ENCODE data around the gene ABCC9. TPM values are rescaled to one million over a fixed set of nuclear protein-coding genes. Genes with fewer than 3 reads are reported as not detected.
A peak's percentile ranks its signal among the peaks of the same experiment; 100 is the strongest.

The ABCC9 gene
- total RNA-seq = 104 TPM
- 10 to 100 TPM; 34.4 to 73.8 (median 59.7) TPM for polyA plus RNA-seq (ENCODE audit: insufficient read depth in 1 of 8, insufficient read length in 8 of 8, low replicate concordance in 1 of 8)
- long read RNA-seq, donor 1 = 0 reads
- long read RNA-seq, donor 2 = 0 reads
- long read RNA-seq, donor 3, partial matches to known transcripts = 0 of 5 reads
- long read RNA-seq, donor 3, other reads (novel, unspliced or antisense) = 0 of 5 reads
- long read RNA-seq, donor 4 = 0 reads
- long read RNA-seq, donor 5, partial matches to known transcripts = 7 of 7 reads
- long read RNA-seq, donor 5, other reads (novel, unspliced or antisense) = 0 of 7 reads
- long read RNA-seq, donor 6, partial matches to known transcripts = 0 of 1 reads
- long read RNA-seq, donor 6, other reads (novel, unspliced or antisense) = 0 of 1 reads
- long read RNA-seq, donor 7, partial matches to known transcripts = 0 of 1 reads
- long read RNA-seq, donor 7, other reads (novel, unspliced or antisense) = 0 of 1 reads
- long read RNA-seq, donor 8 = 0 reads
- long read RNA-seq, donor 9, partial matches to known transcripts = 0 of 1 reads
- long read RNA-seq, donor 9, other reads (novel, unspliced or antisense) = 0 of 1 reads
- long read RNA-seq, donor 10, partial matches to known transcripts = 0 of 3 reads
- long read RNA-seq, donor 10, other reads (novel, unspliced or antisense) = 0 of 3 reads
- long read RNA-seq, donor 11 = 0 reads

GRCh38 chr12:21940549-21941505 is at the start of gene ABCC9:
ABCC9 (minus strand) TSS chr12:21941426; CDS start chr12:21936674, 4,752 bp downstream.
- H3K27ac ChIP-seq (ENCODE audit: low read length) = peak within 1 kb of the TSS; percentile 95
- H3K27me3 ChIP-seq (ENCODE audit: control insufficient read depth, insufficient read depth, low read length) = peaks cover 15% of the 10 kb centered on the region
- peak within 1 kb of the TSS; percentile 60 for H3K4me3 ChIP-seq (ENCODE audit: low read length)
- H3K36me3 ChIP-seq (ENCODE audit: control insufficient read depth, insufficient read depth, low read length) = no peaks in the 10 kb centered on the region
- WGBS (ENCODE audit: insufficient coverage) = under 1% methylated on average over 17 of the region's 42 CpGs
- H3K4me1 ChIP-seq (ENCODE audit: control insufficient read depth, insufficient read depth, low read length) = peaks cover 2% of the 10 kb centered on the region
- H3K9me3 ChIP-seq (replicated peaks; ENCODE audit: control insufficient read depth, low read depth, low read length) = peaks cover under 1% of the 10 kb centered on the region
- DNase-seq = peak; percentile 91

- Histone ChIP-seq H3K27me3 (ENCODE audit: control insufficient read depth, insufficient read depth, low read length) (no peaks in the 10 kb centered on the region), H3K27ac (ENCODE audit: low read length) (no peak overlapping the region), H3K4me3 (ENCODE audit: low read length) (no peak overlapping the region), H3K4me1 (ENCODE audit: control insufficient read depth, insufficient read depth, low read length) (no peaks in the 10 kb centered on the region), H3K9me3 (replicated peaks; ENCODE audit: control insufficient read depth, low read depth, low read length) (no peaks in the 10 kb centered on the region), H3K36me3 (ENCODE audit: control insufficient read depth, insufficient read depth, low read length) (no peaks in the 10 kb centered on the region)
- peak; percentile 64 for DNase-seq
- WGBS (ENCODE audit: insufficient coverage) = no CpG with 5 or more reads among the region's 5 CpGs
Observed at GRCh38 chr12:21989819-21990412, 48.7 kb upstream of the ABCC9 start.

GRCh38 chr12:21988619-21989018 is 47.4 kb upstream of the ABCC9 start:
- DNase-seq = no peak
- H3K4me3 ChIP-seq (ENCODE audit: low read length) = no peak overlapping the region
- WGBS (ENCODE audit: insufficient coverage) = no CpG with 5 or more reads among the region's 1 CpG
- no peaks in the 10 kb centered on the region for H3K9me3 ChIP-seq (replicated peaks; ENCODE audit: control insufficient read depth, low read depth, low read length)
- no peaks in the 10 kb centered on the region for H3K36me3 ChIP-seq (ENCODE audit: control insufficient read depth, insufficient read depth, low read length)
- no peaks in the 10 kb centered on the region for H3K27me3 ChIP-seq (ENCODE audit: control insufficient read depth, insufficient read depth, low read length)
- no peaks in the 10 kb centered on the region for H3K4me1 ChIP-seq (ENCODE audit: control insufficient read depth, insufficient read depth, low read length)
- H3K27ac ChIP-seq (ENCODE audit: low read length) = no peak overlapping the region

- Histone ChIP-seq H3K36me3 (ENCODE audit: control insufficient read depth, insufficient read depth, low read length) (no peaks in the 10 kb centered on the region), H3K9me3 (replicated peaks; ENCODE audit: control insufficient read depth, low read depth, low read length) (no peaks in the 10 kb centered on the region), H3K27me3 (ENCODE audit: control insufficient read depth, insufficient read depth, low read length) (no peaks in the 10 kb centered on the region), H3K4me3 (ENCODE audit: low read length) (no peak overlapping the region), H3K27ac (ENCODE audit: low read length) (no peak overlapping the region), H3K4me1 (ENCODE audit: control insufficient read depth, insufficient read depth, low read length) (no peaks in the 10 kb centered on the region)
- no peak for DNase-seq
- 88% methylated on average over 5 of the region's 6 CpGs for WGBS (ENCODE audit: insufficient coverage)
Observed at GRCh38 chr12:21987755-21988154, 46.5 kb upstream of the ABCC9 start.

- Histone ChIP-seq H3K9me3 (replicated peaks; ENCODE audit: control insufficient read depth, low read depth, low read length) (no peaks in the 10 kb centered on the region), H3K4me3 (ENCODE audit: low read length) (no peak overlapping the region), H3K36me3 (ENCODE audit: control insufficient read depth, insufficient read depth, low read length) (no peaks in the 10 kb centered on the region), H3K4me1 (ENCODE audit: control insufficient read depth, insufficient read depth, low read length) (no peaks in the 10 kb centered on the region), H3K27me3 (ENCODE audit: control insufficient read depth, insufficient read depth, low read length) (no peaks in the 10 kb centered on the region), H3K27ac (ENCODE audit: low read length) (no peak overlapping the region)
- no CpG with 5 or more reads among the region's 2 CpGs for WGBS (ENCODE audit: insufficient coverage)
- no peak for DNase-seq
Observed at GRCh38 chr12:21985155-21985554, 43.9 kb upstream of the ABCC9 start.

- no peak overlapping the region for H3K27ac ChIP-seq (ENCODE audit: low read length)
- H3K27me3 ChIP-seq (ENCODE audit: control insufficient read depth, insufficient read depth, low read length) = no peaks in the 10 kb centered on the region
- no peak overlapping the region for H3K4me3 ChIP-seq (ENCODE audit: low read length)
- no peaks in the 10 kb centered on the region for H3K36me3 ChIP-seq (ENCODE audit: control insufficient read depth, insufficient read depth, low read length)
- no peak for DNase-seq
- no peaks in the 10 kb centered on the region for H3K9me3 ChIP-seq (replicated peaks; ENCODE audit: control insufficient read depth, low read depth, low read length)
- no peaks in the 10 kb centered on the region for H3K4me1 ChIP-seq (ENCODE audit: control insufficient read depth, insufficient read depth, low read length)
Observed at GRCh38 chr12:21984375-21984774, 43.1 kb upstream of the ABCC9 start.

GRCh38 chr12:21983095-21983494 is 41.9 kb upstream of the ABCC9 start:
- Histone ChIP-seq H3K4me1 (ENCODE audit: control insufficient read depth, insufficient read depth, low read length) (no peaks in the 10 kb centered on the region), H3K36me3 (ENCODE audit: control insufficient read depth, insufficient read depth, low read length) (no peaks in the 10 kb centered on the region), H3K9me3 (replicated peaks; ENCODE audit: control insufficient read depth, low read depth, low read length) (no peaks in the 10 kb centered on the region), H3K4me3 (ENCODE audit: low read length) (no peak overlapping the region), H3K27ac (ENCODE audit: low read length) (no peak overlapping the region), H3K27me3 (ENCODE audit: control insufficient read depth, insufficient read depth, low read length) (no peaks in the 10 kb centered on the region)
- WGBS (ENCODE audit: insufficient coverage) = no CpG with 5 or more reads among the region's 3 CpGs
- peak; percentile 64 for DNase-seq

- Histone ChIP-seq H3K9me3 (replicated peaks; ENCODE audit: control insufficient read depth, low read depth, low read length) (no peaks in the 10 kb centered on the region), H3K36me3 (ENCODE audit: control insufficient read depth, insufficient read depth, low read length) (no peaks in the 10 kb centered on the region), H3K4me1 (ENCODE audit: control insufficient read depth, insufficient read depth, low read length) (no peaks in the 10 kb centered on the region), H3K27me3 (ENCODE audit: control insufficient read depth, insufficient read depth, low read length) (no peaks in the 10 kb centered on the region), H3K4me3 (ENCODE audit: low read length) (no peak overlapping the region), H3K27ac (ENCODE audit: low read length) (no peak overlapping the region)
- DNase-seq = no peak
- WGBS (ENCODE audit: insufficient coverage) = no CpG with 5 or more reads among the region's 1 CpG
Observed at GRCh38 chr12:21980544-21980943, 39.3 kb upstream of the ABCC9 start.

GRCh38 chr12:21975293-21975692 is 34.1 kb upstream of the ABCC9 start:
- no peaks in the 10 kb centered on the region for H3K36me3 ChIP-seq (ENCODE audit: control insufficient read depth, insufficient read depth, low read length)
- H3K27ac ChIP-seq (ENCODE audit: low read length) = no peak overlapping the region
- no peaks in the 10 kb centered on the region for H3K9me3 ChIP-seq (replicated peaks; ENCODE audit: control insufficient read depth, low read depth, low read length)
- no peak for DNase-seq
- H3K4me3 ChIP-seq (ENCODE audit: low read length) = no peak overlapping the region
- no peaks in the 10 kb centered on the region for H3K4me1 ChIP-seq (ENCODE audit: control insufficient read depth, insufficient read depth, low read length)
- WGBS (ENCODE audit: insufficient coverage) = no CpG with 5 or more reads among the region's 1 CpG
- no peaks in the 10 kb centered on the region for H3K27me3 ChIP-seq (ENCODE audit: control insufficient read depth, insufficient read depth, low read length)
